Naive thymus-derived CD4-positive, alpha-beta T cell (primary cell): Measurements from ENCODE around the gene MSH3. TPM values are rescaled to one million over a fixed set of nuclear protein-coding genes. Genes with fewer than 3 reads are reported as not detected.
"Not testable (repeated sequence)": the region's sequence is repeated elsewhere in the genome, so short reads cannot be mapped to it uniquely, and the experiment has no call there.

Source experiments
- ATAC-seq: fragments of 150-1000 bp; cut with Tn5 transposase; 2 replicates; pipeline ENCODE4 v1.10.0; 2021; ENCODE audit warnings: mild to moderate bottlenecking, moderate library complexity
- CTCF ChIA-PET: fragments of 350-600 bp; sonication (Branson Sonifier 250); formaldehyde crosslinking; loops from one replicate; lab custom pipeline; 2021; ENCODE audit warnings: antibody characterized with exemption; lab: Charles Lee
- POLR2A ChIA-PET: fragments of 350-600 bp; sonication (Branson Sonifier 250); formaldehyde crosslinking; loops from one replicate; lab custom pipeline; 2021; ENCODE audit warnings: antibody characterized with exemption, inconsistent platforms; lab: Charles Lee
- DNase-seq, 9 donors: peaks; one replicate each; pipeline versions ENCODE4 v3.0.0 to v3.0.0-alpha.2; 2020 to 2022; ENCODE audit warnings: mixed read lengths in 1 of 9
- H3K27ac ChIP-seq: one replicate; pipeline ENCODE4 v1.7.0; 2013; ENCODE audit warnings: mild to moderate bottlenecking, low read depth, low read length, moderate library complexity
- H3K27me3 ChIP-seq, 2 donors: one replicate each; pipeline ENCODE4 v1.7.0; 2013; ENCODE audit warnings: low read length in 2 of 2, mild to moderate bottlenecking in 2 of 2, moderate library complexity in 2 of 2; ENCODE audit not compliant: control insufficient read depth in 2 of 2, insufficient read depth in 2 of 2
- H3K36me3 ChIP-seq, 3 experiments: 1 replicate in 2 of 3; 2 replicates in 1 of 3; pipeline ENCODE4 v1.7.0; 2013; ENCODE audit warnings: low read length in 3 of 3, mild to moderate bottlenecking in 3 of 3, moderate library complexity in 1 of 3; ENCODE audit not compliant: insufficient read depth in 3 of 3, control insufficient read depth in 2 of 3
- H3K4me1 ChIP-seq, 2 donors: one replicate each; pipeline ENCODE4 v1.7.0; 2013; ENCODE audit warnings: low read length in 2 of 2, mild to moderate bottlenecking in 2 of 2, moderate library complexity in 1 of 2; ENCODE audit not compliant: control insufficient read depth in 2 of 2, insufficient read depth in 2 of 2
- H3K4me3 ChIP-seq: 2 replicates; pipeline ENCODE4 v1.7.0; 2013; ENCODE audit warnings: mild to moderate bottlenecking, low read length
- H3K9me3 ChIP-seq, 3 experiments: 1 replicate in 2 of 3; 2 replicates in 1 of 3; pipeline ENCODE4 v1.7.0; 2013; ENCODE audit warnings: low read length in 3 of 3; ENCODE audit not compliant: control insufficient read depth in 2 of 3
- H3K27ac Mint-ChIP-seq, 9 donors: one replicate each; pipeline ENCODE4 v1.8.0; 2020 to 2022; ENCODE audit warnings: mixed read lengths in 9 of 9, mild to moderate bottlenecking in 8 of 9, moderate library complexity in 5 of 9, inconsistent platforms in 2 of 9
- H3K27me3 Mint-ChIP-seq, 5 donors: one replicate each; pipeline ENCODE4 v1.8.0; 2021 to 2022; ENCODE audit warnings: mixed read lengths in 5 of 5, mild to moderate bottlenecking in 1 of 5
- H3K36me3 Mint-ChIP-seq, 5 donors: one replicate each; pipeline ENCODE4 v1.8.0; 2020 to 2022; ENCODE audit warnings: mixed read lengths in 5 of 5, mild to moderate bottlenecking in 3 of 5, inconsistent platforms in 1 of 5
- H3K4me1 Mint-ChIP-seq, 7 donors: one replicate each; pipeline ENCODE4 v1.8.0; 2020 to 2022; ENCODE audit warnings: mixed read lengths in 7 of 7, mild to moderate bottlenecking in 3 of 7, inconsistent platforms in 1 of 7
- H3K4me3 Mint-ChIP-seq, 10 donors: one replicate each; pipeline ENCODE4 v1.8.0; 2020 to 2022; ENCODE audit warnings: mild to moderate bottlenecking in 10 of 10, mixed read lengths in 10 of 10, moderate library complexity in 6 of 10, inconsistent platforms in 2 of 10
- H3K9me3 Mint-ChIP-seq, 11 donors: one replicate each; pipeline ENCODE4 v1.8.0; 2020 to 2022; ENCODE audit warnings: mixed read lengths in 11 of 11, mild to moderate bottlenecking in 4 of 11, inconsistent platforms in 1 of 11, moderate library complexity in 1 of 11
- intact Hi-C, 2 donors: fragments of 100-400 bp; cut with micrococcal nuclease; formaldehyde crosslinking; loops; one replicate each; pipeline ENCODE4 v1.15.1; 2023
- polyA plus RNA-seq, 2 donors: library from polyadenylated mRNA; unstranded; fragments of 300-500 nt; fragmentation: Illumina TruSeq; gene quantifications; one replicate each; pipeline ENCODE4 v1.2.3, GENCODE V29; 2021
- total RNA-seq, 6 experiments: library from RNA in 5 of 6; stranded (reverse) in 5 of 6; gene quantifications; 1 replicate in 5 of 6; 2 replicates in 1 of 6; pipeline ENCODE4 v1.2.3 and lab custom pipeline; 2021 to 2026

MSH3 gene
- total and polyA plus RNA-seq, 7 experiments from 2014 or later = 10.5 to 20.9 (median 13.0) TPM

- Histone ChIP-seq H3K9me3 (peaks cover 0 to 12% (median 0%) of the 10 kb centered on the region in 3 experiments), H3K36me3 (peaks cover 0 to 14% (median 0%) of the 10 kb centered on the region in 3 experiments)
- Mint-ChIP-seq H3K36me3 (peaks cover 19 to 83% (median 68%) of the 10 kb centered on the region in 5 donors), H3K4me1 (peaks cover 0 to 24% (median 19%) of the 10 kb centered on the region in 7 donors), H3K9me3 (peaks cover 0 to 43% (median 24%) of the 10 kb centered on the region in 11 donors)
- POLR2A ChIA-PET, H3K4me3 Mint-ChIP-seq, DNase-seq, ATAC-seq, H3K27ac ChIP-seq, H3K4me1 ChIP-seq, intact Hi-C loops, H3K4me3 ChIP-seq, H3K27ac Mint-ChIP-seq, H3K27me3 Mint-ChIP-seq, H3K27me3 ChIP-seq: not testable (repeated sequence)
- CTCF ChIA-PET = interaction anchor here (0.6 kb wide), 1 partner anchor 1590 kb away, joined by 7 read pairs; no protein-coding TSS in a partner anchor
Measured at GRCh38 chr5:80850168-80850567, 195.7 kb downstream of the MSH3 start.

- Histone ChIP-seq H3K27me3 (no peaks in the 10 kb centered on the region), H3K9me3 (peaks cover 0 to 12% (median 0%) of the 10 kb centered on the region in 3 experiments), H3K4me3 (no peak overlapping the region), H3K27ac (no peak overlapping the region), H3K36me3 (peaks cover 0 to 22% (median 0%) of the 10 kb centered on the region in 3 experiments), H3K4me1 (peaks cover 0 to 5% of the 10 kb centered on the region in 2 donors)
- POLR2A ChIA-PET = interaction anchor here (0.7 kb wide), 1 partner anchor 18 kb away, joined by 3 read pairs; no protein-coding TSS in a partner anchor
- ATAC-seq (no peak), DNase-seq (no peak)
- Mint-ChIP-seq H3K27ac (peak overlapping the region in 2 of 9 donors; percentile 7 to 73), H3K4me1 (peaks cover 0 to 21% (median 16%) of the 10 kb centered on the region in 7 donors), H3K36me3 (peaks cover 26 to 87% (median 72%) of the 10 kb centered on the region in 5 donors), H3K9me3 (peaks cover 5 to 52% (median 23%) of the 10 kb centered on the region in 11 donors), H3K27me3 (no peaks in the 10 kb centered on the region), H3K4me3 (peak overlapping the region in 1 of 10 donors; percentile 11)
- intact Hi-C loops = no loop called here
- CTCF ChIA-PET = no interaction called here
Measured at GRCh38 chr5:80852331-80853245, 198.1 kb downstream of the MSH3 start.

DNA sequence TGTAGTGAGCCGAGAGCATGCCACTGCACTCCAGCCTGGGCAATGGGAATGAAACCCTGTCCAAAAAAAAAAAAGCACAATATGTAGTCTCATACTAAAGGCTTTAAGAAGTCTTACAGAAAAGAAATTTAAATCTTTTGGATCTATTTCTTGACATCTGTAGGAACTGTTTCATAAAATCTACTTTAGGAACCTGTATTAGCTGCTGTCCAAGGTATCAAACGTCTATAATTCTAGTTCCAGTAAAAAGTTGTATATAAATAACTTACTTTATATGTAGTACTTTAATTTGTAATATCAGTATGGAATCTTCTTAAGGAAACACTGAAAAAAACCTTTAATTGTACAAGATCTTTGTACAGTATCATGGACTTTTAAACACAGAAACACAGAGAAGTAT is 199.0 kb downstream of the MSH3 start:
- intact Hi-C loops = no loop called here
- H3K27me3 ChIP-seq = no peaks in the 10 kb centered on the region
- H3K27ac ChIP-seq = no peak overlapping the region
- peaks cover 5 to 48% (median 23%) of the 10 kb centered on the region in 11 donors for H3K9me3 Mint-ChIP-seq
- H3K4me3 Mint-ChIP-seq = no peak overlapping the region
- peaks cover 0 to 5% of the 10 kb centered on the region in 2 donors for H3K4me1 ChIP-seq
- H3K4me1 Mint-ChIP-seq = peaks cover 0 to 20% (median 16%) of the 10 kb centered on the region in 7 donors
- POLR2A ChIA-PET = no interaction called here
- no peak for DNase-seq
- peaks cover 0 to 20% (median 0%) of the 10 kb centered on the region in 3 experiments for H3K36me3 ChIP-seq
- CTCF ChIA-PET = no interaction called here
- no peak for ATAC-seq
- no peak overlapping the region for H3K4me3 ChIP-seq
- peaks cover 22 to 83% (median 67%) of the 10 kb centered on the region in 5 donors for H3K36me3 Mint-ChIP-seq
- peaks cover 0 to 12% (median 0%) of the 10 kb centered on the region in 3 experiments for H3K9me3 ChIP-seq
- H3K27me3 Mint-ChIP-seq = no peaks in the 10 kb centered on the region
- no peak overlapping the region for H3K27ac Mint-ChIP-seq

DNA sequence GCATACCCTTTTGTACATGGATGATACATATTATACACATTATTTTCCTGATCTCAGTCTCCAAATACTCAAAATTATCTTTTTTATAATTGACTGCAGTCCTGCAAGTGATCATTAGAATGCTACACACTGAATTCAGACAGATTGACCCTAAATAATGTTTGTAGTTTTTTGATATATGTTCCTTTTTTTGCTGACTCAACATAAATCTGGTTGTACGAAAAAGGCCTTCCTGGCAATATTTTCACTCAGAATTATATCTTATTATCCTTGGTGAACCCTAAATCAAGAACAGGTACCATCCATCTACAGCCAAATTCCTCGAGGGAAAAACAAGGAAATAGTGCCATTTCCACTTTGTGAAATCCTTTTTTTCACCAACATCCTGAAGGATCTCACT is 200.1 kb downstream of the MSH3 start:
- peaks cover 0 to 3% (median 0%) of the 10 kb centered on the region in 3 experiments for H3K9me3 ChIP-seq
- peaks cover 0 to 20% (median 19%) of the 10 kb centered on the region in 7 donors for H3K4me1 Mint-ChIP-seq
- H3K36me3 ChIP-seq = peaks cover 0 to 11% (median 0%) of the 10 kb centered on the region in 3 experiments
- H3K4me1 ChIP-seq = peaks cover 0 to 5% of the 10 kb centered on the region in 2 donors
- no peak overlapping the region for H3K4me3 Mint-ChIP-seq
- ChIA-PET CTCF (interaction anchor here (0.6 to 0.9 kb wide), 2 partner anchors 33 to 81 kb away, joined by 4 to 5 read pairs; no protein-coding TSS in a partner anchor), POLR2A (no interaction called here)
- intact Hi-C loops = no loop called here
- no peak overlapping the region for H3K4me3 ChIP-seq
- H3K36me3 Mint-ChIP-seq = peaks cover 18 to 76% (median 63%) of the 10 kb centered on the region in 5 donors
- ATAC-seq = no peak
- no peak overlapping the region for H3K27ac ChIP-seq
- H3K9me3 Mint-ChIP-seq = peaks cover 5 to 38% (median 21%) of the 10 kb centered on the region in 11 donors
- H3K27me3 ChIP-seq = no peaks in the 10 kb centered on the region
- no peaks in the 10 kb centered on the region for H3K27me3 Mint-ChIP-seq
- no peak overlapping the region for H3K27ac Mint-ChIP-seq
- DNase-seq = no peak

DNA sequence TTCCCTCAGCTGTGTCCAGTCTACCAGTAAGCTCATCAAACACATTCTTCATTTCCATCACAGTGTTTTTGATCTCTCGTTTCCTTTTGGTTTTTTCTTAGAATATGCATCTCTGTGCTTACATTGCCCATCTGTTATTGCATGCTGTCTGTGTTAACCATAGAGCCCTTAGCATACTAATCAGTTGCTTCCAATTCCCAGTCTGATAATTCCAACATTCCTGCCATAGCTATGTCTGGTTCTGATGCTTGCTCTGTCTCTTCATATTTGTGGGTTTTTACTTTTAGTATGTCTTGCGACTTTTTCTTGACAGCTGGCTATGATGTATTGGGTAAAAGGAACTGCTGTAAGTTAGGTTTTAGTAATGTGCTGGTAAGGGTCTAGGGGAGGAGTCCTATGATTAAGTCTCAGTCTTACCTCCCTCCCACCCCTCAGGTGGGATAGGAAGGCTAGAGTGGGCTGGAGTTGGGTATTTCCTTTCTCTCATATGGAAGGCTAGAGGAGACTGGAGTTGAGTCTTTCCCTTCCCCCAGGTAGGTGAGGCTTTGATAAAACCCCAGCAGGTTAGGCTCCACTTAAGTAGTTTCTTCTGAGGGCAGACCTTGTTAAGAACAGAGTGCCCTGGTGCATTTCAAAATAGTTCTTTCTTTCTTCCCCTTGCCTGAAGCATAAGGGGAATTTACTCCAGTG is 206.6 kb downstream of the MSH3 start:
- CTCF ChIA-PET = no interaction called here

DNA sequence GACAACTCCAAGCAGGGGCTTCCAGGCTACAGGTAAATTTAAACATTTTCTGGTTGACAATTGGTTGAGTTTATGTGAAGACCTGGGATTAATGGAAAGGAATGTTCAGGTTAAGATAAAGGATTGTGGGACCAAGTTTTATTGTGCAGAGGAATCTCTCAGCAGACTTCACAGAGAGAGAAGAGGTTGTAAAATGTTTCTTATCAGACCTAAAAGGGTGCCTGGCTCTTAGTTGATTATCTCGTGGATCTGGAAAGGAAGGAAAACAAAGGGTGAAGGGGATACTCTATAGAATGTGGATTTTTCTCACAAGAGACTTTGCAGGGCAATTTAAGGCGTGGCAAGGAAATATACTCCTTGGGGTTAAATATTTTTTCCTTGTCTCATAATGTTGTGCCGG is 209.3 kb downstream of the MSH3 start:
- H3K27ac Mint-ChIP-seq = no peak overlapping the region
- peaks cover 19 to 77% (median 57%) of the 10 kb centered on the region in 5 donors for H3K36me3 Mint-ChIP-seq
- DNase-seq (no peak), ATAC-seq (no peak)
- Histone ChIP-seq H3K4me1 (no peaks in the 10 kb centered on the region), H3K27ac (no peak overlapping the region), H3K4me3 (no peak overlapping the region), H3K36me3 (peaks cover 0 to 21% (median 0%) of the 10 kb centered on the region in 3 experiments), H3K9me3 (no peaks in the 10 kb centered on the region), H3K27me3 (no peaks in the 10 kb centered on the region)
- intact Hi-C loops = no loop called here
- CTCF ChIA-PET = no interaction called here
- H3K4me3 Mint-ChIP-seq = no peak overlapping the region
- POLR2A ChIA-PET = no interaction called here
- H3K27me3 Mint-ChIP-seq = no peaks in the 10 kb centered on the region
- peaks cover 7 to 39% (median 12%) of the 10 kb centered on the region in 7 donors for H3K4me1 Mint-ChIP-seq
- peaks cover 0 to 13% (median 0%) of the 10 kb centered on the region in 11 donors for H3K9me3 Mint-ChIP-seq

More for the DNA sequence above, 206.6 kb downstream of the MSH3 start:
- DNase-seq (no peak), ATAC-seq (no peak)
- H3K27ac Mint-ChIP-seq = no peak overlapping the region
- Histone ChIP-seq H3K4me3 (no peak overlapping the region), H3K9me3 (no peaks in the 10 kb centered on the region), H3K36me3 (peaks cover 0 to 9% (median 0%) of the 10 kb centered on the region in 3 experiments), H3K27me3 (no peaks in the 10 kb centered on the region), H3K27ac (no peak overlapping the region), H3K4me1 (no peaks in the 10 kb centered on the region)
- POLR2A ChIA-PET = no interaction called here
- H3K9me3 Mint-ChIP-seq = peaks cover 0 to 23% (median 6%) of the 10 kb centered on the region in 11 donors
- intact Hi-C loops = no loop called here
- H3K4me3 Mint-ChIP-seq = no peak overlapping the region
- peaks cover 11 to 76% (median 56%) of the 10 kb centered on the region in 5 donors for H3K36me3 Mint-ChIP-seq
- peaks cover 1 to 22% (median 11%) of the 10 kb centered on the region in 7 donors for H3K4me1 Mint-ChIP-seq
- no peaks in the 10 kb centered on the region for H3K27me3 Mint-ChIP-seq
